Testis (tissue), 3 donors: ENCODE measurements around the gene DDX1. TPM values are rescaled to one million over a fixed set of nuclear protein-coding genes. Genes with fewer than 3 reads are reported as not detected.

Experiments
- DNase-seq: peaks from one replicate; pipeline ENCODE4 v3.0.0-alpha.2; 2019
- H3K27ac ChIP-seq, 2 donors: fragments of 200-600 bp; sonication (generic); one replicate each; pipeline ENCODE4 v1.5.1; 2019
- H3K27me3 ChIP-seq: fragments of 200-600 bp; sonication (generic); one replicate; pipeline ENCODE4 v1.5.1; 2019
- H3K36me3 ChIP-seq: fragments of 200-600 bp; sonication (generic); one replicate; pipeline ENCODE4 v1.5.1; 2017; ENCODE audit warnings: low read depth; ENCODE audit errors: missing control alignments
- H3K4me1 ChIP-seq: fragments of 200-600 bp; sonication (generic); one replicate; pipeline ENCODE4 v1.5.1; 2019
- H3K4me3 ChIP-seq, 2 donors: fragments of 200-600 bp; sonication (generic); one replicate each; pipeline ENCODE4 v1.5.1; 2017 to 2019
- H3K9me3 ChIP-seq: fragments of 200-600 bp; sonication (generic); one replicate; pipeline ENCODE4 v1.5.1; 2017
- CTCF ChIP-seq, 3 experiments: fragments of 450-650 bp in 2 of 3; fragments of 200-600 bp in 1 of 3; sonication (generic) in 1 of 3; IDR thresholded peaks; one replicate each; pipeline ENCODE4 v1.5.1; 2016 to 2019; ENCODE audit warnings: antibody characterized with exemption in 3 of 3, mild to moderate bottlenecking in 2 of 3, moderate library complexity in 1 of 3
- POLR2A ChIP-seq: fragments of 450-650 bp; IDR thresholded peaks from one replicate; pipeline ENCODE4 v1.6.1; 2017; ENCODE audit warnings: antibody characterized with exemption, mild to moderate bottlenecking, moderate library complexity
- WGBS, 2 donors: methylation state at CpG; one replicate each; pipeline ENCODE4 v1.1.5; 2018; 5-methylcytosine and 5-hydroxymethylcytosine counted together
- intact Hi-C: fragments of 100-400 bp; cut with DNase I; formaldehyde crosslinking; loops from one replicate; pipeline ENCODE4 v1.15.1; 2023; ENCODE audit warnings: low total_unique reads
- polyA plus RNA-seq: library from polyadenylated mRNA; stranded (reverse); fragments of 350-450 nt; fragmentation: Illumina TruSeq; extraction: RNeasy Lipid Tissue Mini Kit (QIAGEN cat#74804); gene quantifications from one replicate; pipeline ENCODE4 v1.2.3, GENCODE V29; 2014; ENCODE audit warnings: low read depth, low replicate concordance; ENCODE audit not compliant: insufficient read depth
- total RNA-seq, 2 donors: library from RNA; depleted of rRNA; stranded (reverse); fragments of >200 nt; gene quantifications; one replicate each; pipeline ENCODE4 v1.2.3, GENCODE V29; 2016

Gene DDX1
- total and polyA plus RNA-seq, 3 donors from 2014 or later = 60.4 to 66.9 (median 65.0) TPM

DNA sequence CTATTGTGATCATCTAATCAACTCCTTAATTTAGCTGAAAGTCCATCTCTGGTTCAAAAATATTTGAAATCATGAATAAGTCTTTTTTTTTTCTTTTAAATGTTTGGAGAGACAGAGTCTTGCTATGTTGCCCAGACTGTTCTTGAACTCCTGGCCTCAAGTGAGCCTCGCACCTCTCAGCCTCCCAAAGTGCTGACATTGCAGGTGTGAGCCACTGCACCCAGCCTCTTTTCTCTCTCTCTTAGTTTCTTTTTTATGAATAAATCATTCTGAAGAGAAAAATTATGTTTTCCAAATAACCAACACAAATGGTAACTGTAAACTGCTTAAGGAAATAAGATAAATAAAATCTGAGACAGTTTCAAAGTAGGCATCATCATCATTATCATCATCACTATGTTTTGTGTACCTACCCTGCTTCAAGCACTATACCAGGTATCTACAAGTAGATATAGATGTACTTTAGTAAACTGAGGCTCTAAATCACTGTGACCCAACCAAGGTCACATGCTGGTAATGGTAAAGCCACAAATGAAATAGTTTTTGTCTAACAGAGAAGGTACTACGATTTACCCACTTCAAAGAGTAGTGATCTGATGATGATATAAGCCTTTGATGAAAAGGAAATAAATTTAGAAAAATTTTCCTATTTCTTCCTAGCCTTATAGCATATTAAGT is 25.5 kb upstream of the DDX1 start:
- Histone ChIP-seq H3K27me3 (no peaks in the 10 kb centered on the region), H3K4me1 (no peaks in the 10 kb centered on the region)

GRCh38 chr2:15566912-15567311 is 24.8 kb upstream of the DDX1 start:
- Histone ChIP-seq H3K27ac (no peak overlapping the region), H3K27me3 (no peaks in the 10 kb centered on the region), H3K4me3 (no peak overlapping the region), H3K4me1 (no peaks in the 10 kb centered on the region), H3K36me3 (no peaks in the 10 kb centered on the region), H3K9me3 (no peaks in the 10 kb centered on the region)
- no peak for DNase-seq
- intact Hi-C loops = no loop called here
- TF ChIP-seq POLR2A = no peak
- no peak for TF ChIP-seq CTCF (IDR thresholded peaks at IDR 0.05)
- WGBS, 2 donors = 94% methylated on average over 6 of the region's 6 CpGs

More for the DNA sequence above, 25.5 kb upstream of the DDX1 start:
- Histone ChIP-seq H3K27ac (no peak overlapping the region), H3K36me3 (no peaks in the 10 kb centered on the region), H3K4me3 (no peak overlapping the region), H3K9me3 (no peaks in the 10 kb centered on the region)
- no peak for DNase-seq
- TF ChIP-seq POLR2A (no peak), CTCF (IDR thresholded peaks at IDR 0.05) (no peak)
- WGBS, 2 donors = 1 to 51% methylated on average over 2 of the region's 2 CpGs
- intact Hi-C loops = no loop called here

DNA sequence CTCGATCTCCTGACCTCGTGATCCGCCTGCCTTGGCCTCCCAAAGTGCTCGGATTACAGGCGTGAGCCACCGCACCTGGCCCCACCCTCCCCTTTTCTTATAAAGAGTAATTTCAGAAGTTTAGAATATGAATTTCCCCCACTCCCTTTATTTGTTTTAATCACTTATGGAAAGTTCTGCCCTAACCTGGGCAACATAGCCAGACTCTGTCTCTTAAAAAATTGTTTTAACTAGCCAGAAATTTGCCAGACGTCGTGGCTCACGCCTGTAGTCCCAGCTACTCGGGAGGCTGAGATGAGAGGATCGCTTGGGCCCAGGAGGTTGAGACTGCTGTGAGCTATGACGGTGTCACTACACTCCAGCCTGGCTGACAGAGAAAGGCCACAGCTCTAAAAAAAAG is 22.8 kb upstream of the DDX1 start:
- WGBS, 2 donors = 92 to 93% methylated on average over 12 of the region's 12 CpGs
- Histone ChIP-seq H3K27me3 (no peaks in the 10 kb centered on the region), H3K36me3 (no peaks in the 10 kb centered on the region), H3K4me1 (no peaks in the 10 kb centered on the region), H3K27ac (no peak overlapping the region), H3K9me3 (no peaks in the 10 kb centered on the region), H3K4me3 (no peak overlapping the region)
- no peak for DNase-seq
- intact Hi-C loops = no loop called here
- TF ChIP-seq CTCF (IDR thresholded peaks at IDR 0.05) (no peak), POLR2A (no peak)

DNA sequence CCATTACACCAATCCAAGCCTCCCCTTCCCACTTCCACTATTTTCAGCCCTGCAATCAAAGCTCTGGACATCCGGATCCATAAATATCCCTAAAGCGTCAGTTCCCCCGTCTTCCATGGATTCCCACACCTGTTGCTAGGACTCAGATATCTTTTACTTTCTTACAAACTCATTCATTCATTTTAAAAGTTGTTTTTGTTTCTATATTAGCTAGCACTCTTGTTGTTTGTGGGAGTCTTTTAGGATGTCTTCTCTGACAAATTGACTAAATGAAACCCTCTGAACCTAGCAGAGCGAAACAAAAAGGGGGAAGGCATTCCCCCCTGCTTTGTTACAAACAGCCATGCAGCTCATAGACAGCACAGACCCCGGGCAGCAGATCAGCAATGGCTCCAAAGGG is 21.6 kb upstream of the DDX1 start:
- Histone ChIP-seq H3K27ac (no peak overlapping the region), H3K4me1 (no peaks in the 10 kb centered on the region), H3K9me3 (no peaks in the 10 kb centered on the region), H3K27me3 (no peaks in the 10 kb centered on the region), H3K4me3 (no peak overlapping the region), H3K36me3 (no peaks in the 10 kb centered on the region)
- intact Hi-C loops = no loop called here
- WGBS, 2 donors = 60 to 65% methylated on average over 5 of the region's 5 CpGs
- DNase-seq = no peak
- TF ChIP-seq POLR2A (no peak), CTCF (IDR thresholded peaks at IDR 0.05) (no peak)

- Histone ChIP-seq H3K4me3 (no peak overlapping the region), H3K27ac (no peak overlapping the region), H3K27me3 (no peaks in the 10 kb centered on the region), H3K4me1 (no peaks in the 10 kb centered on the region), H3K9me3 (no peaks in the 10 kb centered on the region), H3K36me3 (no peaks in the 10 kb centered on the region)
- TF ChIP-seq POLR2A = no peak
- no peak for TF ChIP-seq CTCF (IDR thresholded peaks at IDR 0.05)
- no peak for DNase-seq
- WGBS, 2 donors = 83 to 93% methylated on average over 3 of the region's 3 CpGs
- intact Hi-C loops = no loop called here
Measured at GRCh38 chr2:15571729-15572128, 19.9 kb upstream of the DDX1 start.
